Measurements from ENCODE around the gene AUTS2.

Gene AUTS2

DNA sequence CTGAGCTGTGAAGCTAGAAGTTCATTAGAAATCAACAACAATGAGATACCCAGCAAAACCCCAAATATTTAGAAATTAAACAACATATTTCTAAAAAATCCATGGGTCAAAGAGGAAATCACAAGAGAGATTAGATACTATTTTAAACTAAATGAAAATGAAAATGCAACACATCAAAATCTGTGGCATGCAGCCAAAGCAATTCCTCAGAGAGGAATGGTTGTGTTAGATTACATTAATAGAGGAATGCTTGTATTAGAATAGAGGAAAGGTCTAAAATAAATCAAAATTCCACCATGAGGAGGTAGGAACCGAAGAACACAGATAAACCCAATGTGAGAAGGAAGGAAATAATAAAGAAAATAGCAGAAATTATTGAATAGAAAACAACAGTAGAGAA lies 891.5 kb downstream of the AUTS2 start:
- no peak for DNase-seq

- no peak for DNase-seq
Observed at GRCh38 chr7:70492625-70493024, 894.4 kb downstream of the AUTS2 start.

- DNase-seq = no peak
Observed at GRCh38 chr7:70494225-70495032, 896.2 kb downstream of the AUTS2 start.

DNA sequence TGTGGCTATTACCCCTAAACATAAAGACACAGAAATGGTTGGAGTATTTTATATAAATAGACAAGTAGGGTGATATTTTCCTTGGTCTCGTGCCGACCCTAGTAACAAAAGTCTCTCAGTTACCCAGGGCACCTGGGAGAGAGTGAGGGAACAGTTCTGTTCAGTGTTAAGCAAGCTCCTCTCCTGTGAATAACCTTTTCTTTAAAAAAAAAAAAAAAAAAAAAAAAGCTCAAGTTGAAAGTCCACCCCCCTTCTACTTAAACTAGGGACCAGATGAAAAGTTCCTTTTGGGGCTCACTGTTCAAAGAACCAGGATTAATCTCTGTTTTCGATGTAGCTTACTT lies 896.7 kb downstream of the AUTS2 start:
- DNase-seq = no peak

DNA sequence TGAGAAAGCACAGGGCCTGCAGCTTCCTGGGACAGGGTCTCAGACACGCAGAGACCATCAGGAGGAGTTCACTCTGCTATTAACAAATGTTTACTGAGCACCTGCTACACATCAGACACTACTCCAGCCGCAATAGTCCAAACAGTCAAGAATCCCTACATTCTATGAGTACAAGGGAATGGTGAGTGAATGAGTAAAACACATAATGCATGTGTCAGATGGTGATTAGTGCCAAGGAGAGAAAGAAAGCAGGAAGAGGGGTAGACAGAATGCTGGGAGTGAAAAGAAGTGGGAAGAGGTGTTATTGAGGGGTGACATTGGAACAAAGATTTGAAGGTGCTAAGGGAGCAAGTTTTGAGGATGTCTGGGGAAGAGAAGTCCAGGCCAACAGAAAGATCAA lies 899.5 kb downstream of the AUTS2 start:
- DNase-seq = no peak

GRCh38 chr7:70498232-70498992 lies 900.1 kb downstream of the AUTS2 start:
- no peak for DNase-seq

DNA sequence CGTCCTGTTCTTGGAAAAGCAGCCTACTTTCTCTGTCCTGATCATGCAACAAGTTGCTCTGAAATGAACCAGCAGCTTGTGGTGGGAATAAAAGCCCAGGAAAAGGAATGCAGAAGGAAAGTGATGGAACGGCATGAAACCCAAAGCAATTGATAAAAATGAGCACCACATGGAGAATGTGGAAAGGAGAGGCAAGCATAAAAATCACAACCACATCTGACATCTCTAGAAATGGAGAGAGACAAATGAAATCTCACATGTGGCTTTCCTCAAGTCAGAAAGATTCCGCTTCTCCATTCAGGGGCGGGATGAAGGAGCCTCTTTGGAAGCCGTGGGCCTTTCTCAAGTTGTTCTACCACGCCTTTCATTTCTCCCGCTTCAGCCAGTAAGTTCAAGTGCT lies 902.0 kb downstream of the AUTS2 start:
- DNase-seq = no peak

GRCh38 chr7:70502117-70502863 lies 904.0 kb downstream of the AUTS2 start:
- DNase-seq = no peak

GRCh38 chr7:70504254-70504653 lies 906.0 kb downstream of the AUTS2 start:
- DNase-seq = no peak

DNA sequence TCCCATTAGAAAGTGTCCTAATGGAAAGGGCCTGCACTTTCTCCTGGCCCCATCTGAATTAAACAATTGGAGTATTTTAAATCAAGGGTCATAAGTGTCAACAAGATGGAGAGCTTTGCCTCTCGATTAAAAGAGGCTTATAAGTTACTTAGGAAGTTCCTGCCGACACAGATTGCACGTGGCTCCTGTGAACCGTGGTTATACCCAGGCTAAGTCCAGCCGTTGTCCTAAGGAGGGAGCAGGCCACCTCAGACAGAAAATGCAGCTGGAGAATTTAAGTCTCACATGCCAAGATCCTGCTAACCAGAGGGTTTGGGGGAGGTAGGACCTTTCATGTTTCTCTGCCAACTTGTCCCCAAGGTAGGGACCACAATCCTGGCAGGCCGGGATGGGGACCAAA lies 907.2 kb downstream of the AUTS2 start:
- DNase-seq = no peak

DNA sequence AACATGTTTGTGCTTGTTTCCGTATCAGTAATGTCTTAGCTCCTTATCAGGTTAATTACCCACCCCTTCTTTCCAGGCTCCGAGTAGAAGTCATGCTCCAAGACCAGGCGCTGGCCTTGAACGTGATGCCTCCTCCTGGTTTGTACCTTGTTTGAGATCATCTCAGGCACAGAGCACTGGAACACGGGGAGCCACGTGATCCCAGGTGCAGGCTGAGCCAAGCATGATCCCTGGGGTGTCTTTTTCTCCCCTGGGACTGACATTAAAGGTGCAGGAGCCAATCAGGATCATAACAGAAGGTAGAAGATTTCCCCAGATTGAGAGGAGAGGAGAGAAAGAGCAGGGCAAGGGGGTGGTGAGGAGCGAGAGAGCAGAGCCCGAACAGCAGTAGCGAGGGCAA lies 907.6 kb downstream of the AUTS2 start:
- no peak for DNase-seq

DNA sequence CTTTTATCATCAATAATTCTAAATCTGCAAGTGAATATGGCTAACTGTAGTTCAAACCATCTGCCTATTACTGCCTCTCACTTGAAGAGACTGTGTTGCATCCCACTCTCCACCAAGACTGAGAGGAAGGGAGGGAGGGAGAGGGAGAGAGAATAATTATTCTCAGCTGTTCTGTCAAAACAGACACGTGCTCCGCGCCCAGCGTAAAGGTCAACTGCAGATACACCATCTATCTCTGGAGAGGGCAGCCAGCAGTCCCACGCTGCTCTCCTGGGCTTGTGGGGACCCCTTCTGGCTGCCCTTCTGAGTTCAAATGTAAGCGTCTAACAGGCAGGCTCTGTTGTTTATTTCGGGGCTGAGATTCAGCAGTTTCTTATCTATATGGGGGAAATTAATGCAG lies 908.2 kb downstream of the AUTS2 start:
- DNase-seq = peak; percentile 6 to 43

- no peak for DNase-seq
Observed at GRCh38 chr7:70512144-70512543, 913.9 kb downstream of the AUTS2 start.

DNA sequence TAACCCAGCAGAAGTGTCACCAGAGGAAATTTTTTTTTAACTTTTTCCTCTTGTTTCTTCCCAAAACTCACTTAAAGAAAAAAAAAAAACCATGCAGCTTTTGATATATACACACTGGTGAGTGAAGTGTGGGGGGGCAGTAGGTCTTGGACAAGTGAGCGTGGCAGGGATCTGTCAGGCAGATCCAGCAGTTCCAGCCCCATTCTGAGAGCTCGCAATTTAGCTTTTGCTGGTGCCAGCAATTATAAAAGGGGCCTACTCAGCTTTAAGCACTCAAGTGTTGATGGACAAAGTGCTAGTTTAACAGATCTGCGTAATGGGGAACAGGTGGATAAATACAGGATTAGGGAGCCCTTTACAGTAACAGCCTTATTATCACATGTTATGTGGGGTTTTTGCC lies 914.5 kb downstream of the AUTS2 start:
- no peak for DNase-seq

DNA sequence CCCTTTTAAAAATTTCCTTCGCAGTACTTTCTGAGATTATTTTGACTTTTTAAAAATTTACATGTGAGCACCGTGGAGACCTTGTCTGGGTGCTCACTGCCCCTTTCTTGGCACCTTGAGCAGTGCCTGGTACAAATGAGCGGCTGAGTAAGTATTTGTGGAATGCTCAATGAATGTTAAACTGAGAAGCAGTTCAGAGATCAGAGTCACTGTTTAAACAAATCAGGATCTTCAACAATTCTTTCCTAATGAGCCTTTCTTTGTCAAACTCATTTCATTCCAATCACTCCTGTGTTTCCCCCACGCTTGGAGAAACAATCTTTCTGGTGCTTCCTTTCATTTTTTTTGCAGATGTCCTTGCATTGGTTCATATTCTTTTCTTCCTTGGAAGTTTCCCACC lies 922.3 kb downstream of the AUTS2 start:
- DNase-seq = no peak

DNA sequence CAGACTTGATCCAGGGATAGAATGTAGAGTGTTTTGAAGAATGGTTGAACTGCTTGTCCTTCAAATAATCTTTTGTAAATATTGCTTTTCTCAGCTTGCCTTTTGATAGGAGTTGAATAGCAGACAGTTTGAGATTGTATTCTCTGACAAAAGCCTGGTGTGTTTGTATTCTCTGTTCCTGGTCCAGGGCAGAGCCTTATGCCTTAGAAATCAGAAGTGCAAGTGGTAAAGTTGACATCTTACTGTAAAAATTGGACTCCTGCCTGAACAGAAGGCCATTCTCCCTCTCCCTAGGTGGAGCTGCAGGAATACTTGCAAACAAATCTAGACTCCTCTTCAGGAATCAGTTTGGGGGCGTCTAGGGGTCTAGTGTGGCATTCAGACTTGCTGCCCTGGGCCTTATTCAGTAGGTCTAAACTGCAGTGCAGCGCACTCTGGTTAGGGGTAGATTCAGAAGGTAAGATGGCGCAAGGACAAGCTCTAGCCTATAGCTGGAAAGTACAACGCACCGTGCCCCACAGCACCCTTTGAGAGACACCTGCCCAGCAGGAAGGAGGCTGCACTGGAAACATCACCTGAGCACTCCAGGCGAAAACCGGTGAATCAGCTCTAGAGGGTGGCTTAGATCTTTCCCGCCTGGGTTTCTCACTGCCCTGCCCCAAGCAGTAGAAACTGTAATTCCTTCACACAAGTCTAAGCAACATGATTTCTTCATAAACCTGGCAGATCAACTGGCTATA lies 925.1 kb downstream of the AUTS2 start:
- no peak for DNase-seq

- DNase-seq = no peak
Observed at GRCh38 chr7:70523989-70524351, 925.7 kb downstream of the AUTS2 start.

DNA sequence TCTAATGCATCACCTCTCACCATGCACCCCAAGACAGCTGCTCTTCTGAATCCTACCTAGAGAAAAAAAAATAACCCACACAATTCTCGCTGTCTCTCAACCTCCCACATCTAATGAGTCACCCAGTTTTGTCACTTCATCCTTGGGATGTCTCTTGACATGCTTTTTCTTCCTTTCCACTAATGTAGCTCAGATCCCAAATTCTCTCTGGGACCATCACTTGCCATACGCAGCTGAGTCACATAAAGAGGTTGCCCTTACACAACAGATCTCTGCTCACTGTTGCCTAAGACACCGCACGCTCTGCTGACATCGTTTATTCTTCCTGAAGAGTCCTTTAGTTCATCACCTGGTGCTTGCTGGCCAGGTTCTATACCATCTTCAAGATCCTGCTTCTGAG lies 927.7 kb downstream of the AUTS2 start:
- DNase-seq = no peak

DNA sequence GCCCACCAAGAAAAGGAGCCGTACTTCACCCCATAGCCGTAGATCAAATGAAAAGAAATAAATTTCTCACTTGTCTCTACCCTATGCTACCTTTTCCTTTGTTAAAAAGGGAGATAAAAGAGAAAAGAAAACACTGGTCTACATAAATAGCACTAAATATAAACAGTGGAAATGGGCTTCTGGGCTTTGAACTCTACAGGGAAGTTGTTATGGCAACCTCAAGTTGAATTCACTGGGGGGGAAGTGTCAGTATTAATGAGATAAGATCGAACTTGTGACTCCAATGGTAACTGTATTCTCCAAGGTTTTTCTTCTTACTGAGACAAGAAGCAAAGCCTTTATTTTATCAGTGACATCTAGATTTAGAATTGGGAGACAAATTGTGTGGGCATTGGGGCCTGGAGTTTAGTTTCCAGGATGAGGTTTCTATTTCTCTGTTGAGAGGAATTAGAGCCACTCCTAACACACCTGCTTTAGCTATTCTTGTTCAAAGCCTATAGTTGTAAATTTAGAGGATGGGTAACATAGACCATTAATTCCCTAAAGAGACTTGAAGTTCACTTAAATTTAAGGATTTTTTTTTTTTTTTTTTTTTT lies 929.3 kb downstream of the AUTS2 start:
- DNase-seq = no peak

GRCh38 chr7:70529436-70529835 lies 931.2 kb downstream of the AUTS2 start:
- no peak for DNase-seq

GRCh38 chr7:70529914-70530585 lies 931.8 kb downstream of the AUTS2 start:
- DNase-seq = peak in 1 of 2 experiments; percentile 25

DNA sequence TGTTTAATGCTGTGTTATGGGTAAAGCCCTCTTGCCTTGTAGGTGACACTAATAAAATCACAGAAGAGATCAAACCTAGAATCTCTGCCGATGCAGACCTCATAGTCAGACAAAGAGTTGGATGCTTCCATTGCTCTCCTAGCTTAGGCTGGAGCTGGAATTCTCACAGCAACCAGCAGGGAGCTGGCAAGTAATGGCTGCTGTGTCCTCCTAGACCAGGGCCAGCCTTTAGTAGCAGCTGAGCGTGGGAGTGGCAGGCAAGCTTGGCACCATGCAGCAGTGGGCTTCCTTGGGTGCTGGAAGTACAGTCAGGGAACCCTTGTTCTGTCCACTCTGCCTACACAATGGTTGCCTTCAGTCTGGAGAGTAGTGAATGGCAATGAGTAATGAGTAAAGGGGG lies 935.3 kb downstream of the AUTS2 start:
- DNase-seq = no peak

Data from NCI-H526 (cell line).